Smooth muscle cell (in vitro differentiated cells): ENCODE results near the gene DMPK. TPM values are rescaled to one million over a fixed set of nuclear protein-coding genes. Genes with fewer than 3 reads are reported as not detected.
A peak's percentile ranks its signal among the peaks of the same experiment; 100 is the strongest.

Source experiments
- DNase-seq: peaks from one replicate; lab custom pipeline; 2025; ENCODE audit not compliant: unreplicated experiment; lab: John Stamatoyannopoulos, UW
- H2AFZ ChIP-seq: fragments of 200-600 bp; sonication (generic); 2 replicates; pipeline ENCODE4 v1.6.0; 2016; ENCODE audit warnings: antibody characterized with exemption, low read depth, mild to moderate bottlenecking
- H3F3A ChIP-seq: fragments of 200-600 bp; sonication (generic); 2 replicates; pipeline ENCODE4 v1.6.0; 2017; ENCODE audit warnings: antibody characterized with exemption, low read depth
- H3K27ac ChIP-seq: fragments of 200-600 bp; sonication (generic); 2 replicates; pipeline ENCODE4 v1.5.1; 2016; ENCODE audit warnings: low read depth, mild to moderate bottlenecking
- H3K27me3 ChIP-seq: fragments of 200-600 bp; sonication (generic); 2 replicates; pipeline ENCODE4 v1.6.1; 2016; ENCODE audit warnings: low read depth, mild to moderate bottlenecking
- H3K36me3 ChIP-seq: fragments of 200-600 bp; sonication (generic); 2 replicates; pipeline ENCODE4 v1.5.1; 2016; ENCODE audit warnings: low read depth
- H3K4me1 ChIP-seq: fragments of 200-600 bp; sonication (generic); 2 replicates; pipeline ENCODE4 v1.5.1; 2016; ENCODE audit warnings: low read depth
- H3K4me2 ChIP-seq: fragments of 200-600 bp; sonication (generic); 2 replicates; pipeline ENCODE4 v1.6.0; 2016; ENCODE audit warnings: mild to moderate bottlenecking
- H3K4me3 ChIP-seq: fragments of 200-600 bp; sonication (generic); 2 replicates; pipeline ENCODE4 v1.5.1; 2016; ENCODE audit warnings: mild to moderate bottlenecking
- H3K79me2 ChIP-seq: fragments of 200-600 bp; sonication (generic); 2 replicates; pipeline ENCODE4 v1.6.0; 2016; ENCODE audit warnings: low read depth, mild to moderate bottlenecking
- H3K9ac ChIP-seq: fragments of 200-600 bp; sonication (generic); 2 replicates; pipeline ENCODE4 v1.6.0; 2016; ENCODE audit warnings: low read depth
- H3K9me3 ChIP-seq: fragments of 200-600 bp; sonication (generic); replicated peaks from 2 replicates; pipeline ENCODE4 v1.5.1; 2016; ENCODE audit warnings: low read depth
- H4K20me1 ChIP-seq: fragments of 200-600 bp; sonication (generic); 2 replicates; pipeline ENCODE4 v1.6.0; 2016; ENCODE audit warnings: low read depth
- WGBS: methylation state at CpG from one replicate; pipeline ENCODE4 v1.1.7; 2016; ENCODE audit warnings: low lambda C conversion rate; 5-methylcytosine and 5-hydroxymethylcytosine counted together
- polyA plus RNA-seq: library from polyadenylated mRNA; unstranded; fragments of >200 nt; fragmentation: Nextera tagmentation; extraction: Ambion mirVana; gene quantifications from 2 replicates; pipeline ENCODE4 v1.2.1, GENCODE V29; 2016
- total RNA-seq: library from RNA; depleted of rRNA; stranded (reverse); fragments of >200 nt; gene quantifications from 2 replicates; pipeline ENCODE4 v1.2.3, GENCODE V29; 2014
- TF ChIP-seq, protein P1 (sequence below): fragments of 200-600 bp; sonication (generic); IDR thresholded peaks from 2 replicates; pipeline ENCODE4 v1.5.1; 2017; ENCODE audit warnings: borderline replicate concordance, mild to moderate bottlenecking, antibody characterized with exemption; ENCODE audit not compliant: insufficient read depth, poor library complexity, severe bottlenecking

DMPK gene
- total and polyA plus RNA-seq, 2 experiments from 2014 or later: 23.6 to 32.7 TPM

- peak overlapping the region; percentile 22 for H3K9ac ChIP-seq
- H3K79me2 ChIP-seq: no peaks in the 10 kb centered on the region
- H3K4me2 ChIP-seq: peak overlapping the region; percentile 93
- DNase-seq: no peak
- H3K4me3 ChIP-seq: peak overlapping the region; percentile 69
- no peaks in the 10 kb centered on the region for H3K36me3 ChIP-seq
- no peaks in the 10 kb centered on the region for H3K27me3 ChIP-seq
- H3K9me3 ChIP-seq: no peaks in the 10 kb centered on the region
- H3K4me1 ChIP-seq: peaks cover 13% of the 10 kb centered on the region
- H3K27ac ChIP-seq: peak overlapping the region; percentile 4
- WGBS: 0% methylated on average over 17 of the region's 44 CpGs
- no peak overlapping the region for H2AFZ ChIP-seq
- TF ChIP-seq, protein P1, sequence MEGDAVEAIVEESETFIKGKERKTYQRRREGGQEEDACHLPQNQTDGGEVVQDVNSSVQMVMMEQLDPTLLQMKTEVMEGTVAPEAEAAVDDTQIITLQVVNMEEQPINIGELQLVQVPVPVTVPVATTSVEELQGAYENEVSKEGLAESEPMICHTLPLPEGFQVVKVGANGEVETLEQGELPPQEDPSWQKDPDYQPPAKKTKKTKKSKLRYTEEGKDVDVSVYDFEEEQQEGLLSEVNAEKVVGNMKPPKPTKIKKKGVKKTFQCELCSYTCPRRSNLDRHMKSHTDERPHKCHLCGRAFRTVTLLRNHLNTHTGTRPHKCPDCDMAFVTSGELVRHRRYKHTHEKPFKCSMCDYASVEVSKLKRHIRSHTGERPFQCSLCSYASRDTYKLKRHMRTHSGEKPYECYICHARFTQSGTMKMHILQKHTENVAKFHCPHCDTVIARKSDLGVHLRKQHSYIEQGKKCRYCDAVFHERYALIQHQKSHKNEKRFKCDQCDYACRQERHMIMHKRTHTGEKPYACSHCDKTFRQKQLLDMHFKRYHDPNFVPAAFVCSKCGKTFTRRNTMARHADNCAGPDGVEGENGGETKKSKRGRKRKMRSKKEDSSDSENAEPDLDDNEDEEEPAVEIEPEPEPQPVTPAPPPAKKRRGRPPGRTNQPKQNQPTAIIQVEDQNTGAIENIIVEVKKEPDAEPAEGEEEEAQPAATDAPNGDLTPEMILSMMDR: no peak
- H4K20me1 ChIP-seq: no peaks in the 10 kb centered on the region
- no peaks in the 10 kb centered on the region for H3F3A ChIP-seq
Observed at GRCh38 chr19:45815481-45816216, 33.4 kb upstream of the DMPK start.

- no peaks in the 10 kb centered on the region for H3K9me3 ChIP-seq
- peak within 1 kb of the TSS; percentile 69 for H3K4me3 ChIP-seq
- no peak within 1 kb of the TSS for H2AFZ ChIP-seq
- no peaks in the 10 kb centered on the region for H3K36me3 ChIP-seq
- H3F3A ChIP-seq: no peaks in the 10 kb centered on the region
- no peak for DNase-seq
- H3K9ac ChIP-seq: peak within 1 kb of the TSS; percentile 22
- peaks cover 13% of the 10 kb centered on the region for H3K4me1 ChIP-seq
- TF ChIP-seq, protein P1: no peak
- H3K27me3 ChIP-seq: no peaks in the 10 kb centered on the region
- H3K79me2 ChIP-seq: no peaks in the 10 kb centered on the region
- no peaks in the 10 kb centered on the region for H4K20me1 ChIP-seq
- peak within 1 kb of the TSS; percentile 4 for H3K27ac ChIP-seq
- WGBS: 18% methylated on average over 34 of the region's 40 CpGs
- peak within 1 kb of the TSS; percentile 93 for H3K4me2 ChIP-seq
Observed at GRCh38 chr19:45814851-45815480, 32.7 kb upstream of the DMPK start, which contains the start of gene RSPH6A. TSS of gene RSPH6A (minus strand) at chr19:45815308. CDS start at chr19:45815176, 132 bp downstream.

GRCh38 chr19:45814166-45814780, 32.0 kb upstream of the DMPK start:
- Histone ChIP-seq H3F3A (peaks cover 3% of the 10 kb centered on the region), H3K4me1 (peaks cover 13% of the 10 kb centered on the region), H3K9me3 (no peaks in the 10 kb centered on the region), H3K27me3 (no peaks in the 10 kb centered on the region), H3K27ac (no peak overlapping the region), H4K20me1 (no peaks in the 10 kb centered on the region), H3K79me2 (no peaks in the 10 kb centered on the region), H3K4me3 (no peak overlapping the region), H3K9ac (no peak overlapping the region), H3K4me2 (peak overlapping the region; percentile 93), H2AFZ (no peak overlapping the region), H3K36me3 (no peaks in the 10 kb centered on the region)
- 95% methylated on average over 12 of the region's 12 CpGs for WGBS
- TF ChIP-seq, protein P1: no peak
- no peak for DNase-seq
